ENCODE results near the gene MXRA5.

The MXRA5 gene

GRCh38 chrX:3268829-3269228, 77.6 kb downstream of the MXRA5 start:
- no peak for TF ChIP-seq TOX (CRISPR knock-in tag; IDR thresholded peaks at IDR 0.05; ENCODE audit: borderline replicate concordance)
- TF ChIP-seq ZNF70 (CRISPR knock-in tag; IDR thresholded peaks at IDR 0.05), result no peak
- no peak for TF ChIP-seq CREB5 (CRISPR knock-in tag; IDR thresholded peaks at IDR 0.05; ENCODE audit: low read depth)
- no peak for TF ChIP-seq ZC3H10 (CRISPR knock-in tag; IDR thresholded peaks at IDR 0.05)
- TF ChIP-seq GLIS3 (CRISPR knock-in tag; IDR thresholded peaks at IDR 0.05), result no peak
- TF ChIP-seq OSR1 (CRISPR knock-in tag; IDR thresholded peaks at IDR 0.05), result no peak
- no peak for TF ChIP-seq ESRRG (CRISPR knock-in tag; IDR thresholded peaks at IDR 0.05)
- TF ChIP-seq SNAI2 (CRISPR knock-in tag; IDR thresholded peaks at IDR 0.05), result no peak
- TF ChIP-seq RARB (CRISPR knock-in tag; IDR thresholded peaks at IDR 0.05), result no peak
- no peak for TF ChIP-seq CSDC2 (CRISPR knock-in tag; IDR thresholded peaks at IDR 0.05)
- TF ChIP-seq, protein P1, sequence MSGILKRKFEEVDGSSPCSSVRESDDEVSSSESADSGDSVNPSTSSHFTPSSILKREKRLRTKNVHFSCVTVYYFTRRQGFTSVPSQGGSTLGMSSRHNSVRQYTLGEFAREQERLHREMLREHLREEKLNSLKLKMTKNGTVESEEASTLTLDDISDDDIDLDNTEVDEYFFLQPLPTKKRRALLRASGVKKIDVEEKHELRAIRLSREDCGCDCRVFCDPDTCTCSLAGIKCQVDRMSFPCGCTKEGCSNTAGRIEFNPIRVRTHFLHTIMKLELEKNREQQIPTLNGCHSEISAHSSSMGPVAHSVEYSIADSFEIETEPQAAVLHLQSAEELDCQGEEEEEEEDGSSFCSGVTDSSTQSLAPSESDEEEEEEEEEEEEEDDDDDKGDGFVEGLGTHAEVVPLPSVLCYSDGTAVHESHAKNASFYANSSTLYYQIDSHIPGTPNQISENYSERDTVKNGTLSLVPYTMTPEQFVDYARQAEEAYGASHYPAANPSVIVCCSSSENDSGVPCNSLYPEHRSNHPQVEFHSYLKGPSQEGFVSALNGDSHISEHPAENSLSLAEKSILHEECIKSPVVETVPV (CRISPR knock-in tag; IDR thresholded peaks at IDR 0.05), result no peak
- no peak for TF ChIP-seq ZFP30 (CRISPR knock-in tag; IDR thresholded peaks at IDR 0.05)
- no peak for TF ChIP-seq PATZ1 (CRISPR knock-in tag; IDR thresholded peaks at IDR 0.05; ENCODE audit: borderline replicate concordance)
- TF ChIP-seq ARNTL (CRISPR knock-in tag; IDR thresholded peaks at IDR 0.05; ENCODE audit: borderline replicate concordance, low read depth), result no peak
- TF ChIP-seq, protein P2, sequence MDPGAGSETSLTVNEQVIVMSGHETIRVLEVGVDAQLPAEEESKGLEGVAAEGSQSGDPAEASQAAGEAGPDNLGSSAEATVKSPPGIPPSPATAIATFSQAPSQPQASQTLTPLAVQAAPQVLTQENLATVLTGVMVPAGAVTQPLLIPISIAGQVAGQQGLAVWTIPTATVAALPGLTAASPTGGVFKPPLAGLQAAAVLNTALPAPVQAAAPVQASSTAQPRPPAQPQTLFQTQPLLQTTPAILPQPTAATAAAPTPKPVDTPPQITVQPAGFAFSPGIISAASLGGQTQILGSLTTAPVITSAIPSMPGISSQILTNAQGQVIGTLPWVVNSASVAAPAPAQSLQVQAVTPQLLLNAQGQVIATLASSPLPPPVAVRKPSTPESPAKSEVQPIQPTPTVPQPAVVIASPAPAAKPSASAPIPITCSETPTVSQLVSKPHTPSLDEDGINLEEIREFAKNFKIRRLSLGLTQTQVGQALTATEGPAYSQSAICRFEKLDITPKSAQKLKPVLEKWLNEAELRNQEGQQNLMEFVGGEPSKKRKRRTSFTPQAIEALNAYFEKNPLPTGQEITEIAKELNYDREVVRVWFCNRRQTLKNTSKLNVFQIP (CRISPR knock-in tag; IDR thresholded peaks at IDR 0.05; ENCODE audit: borderline replicate concordance, low read depth), result no peak
- TF ChIP-seq, protein P3, sequence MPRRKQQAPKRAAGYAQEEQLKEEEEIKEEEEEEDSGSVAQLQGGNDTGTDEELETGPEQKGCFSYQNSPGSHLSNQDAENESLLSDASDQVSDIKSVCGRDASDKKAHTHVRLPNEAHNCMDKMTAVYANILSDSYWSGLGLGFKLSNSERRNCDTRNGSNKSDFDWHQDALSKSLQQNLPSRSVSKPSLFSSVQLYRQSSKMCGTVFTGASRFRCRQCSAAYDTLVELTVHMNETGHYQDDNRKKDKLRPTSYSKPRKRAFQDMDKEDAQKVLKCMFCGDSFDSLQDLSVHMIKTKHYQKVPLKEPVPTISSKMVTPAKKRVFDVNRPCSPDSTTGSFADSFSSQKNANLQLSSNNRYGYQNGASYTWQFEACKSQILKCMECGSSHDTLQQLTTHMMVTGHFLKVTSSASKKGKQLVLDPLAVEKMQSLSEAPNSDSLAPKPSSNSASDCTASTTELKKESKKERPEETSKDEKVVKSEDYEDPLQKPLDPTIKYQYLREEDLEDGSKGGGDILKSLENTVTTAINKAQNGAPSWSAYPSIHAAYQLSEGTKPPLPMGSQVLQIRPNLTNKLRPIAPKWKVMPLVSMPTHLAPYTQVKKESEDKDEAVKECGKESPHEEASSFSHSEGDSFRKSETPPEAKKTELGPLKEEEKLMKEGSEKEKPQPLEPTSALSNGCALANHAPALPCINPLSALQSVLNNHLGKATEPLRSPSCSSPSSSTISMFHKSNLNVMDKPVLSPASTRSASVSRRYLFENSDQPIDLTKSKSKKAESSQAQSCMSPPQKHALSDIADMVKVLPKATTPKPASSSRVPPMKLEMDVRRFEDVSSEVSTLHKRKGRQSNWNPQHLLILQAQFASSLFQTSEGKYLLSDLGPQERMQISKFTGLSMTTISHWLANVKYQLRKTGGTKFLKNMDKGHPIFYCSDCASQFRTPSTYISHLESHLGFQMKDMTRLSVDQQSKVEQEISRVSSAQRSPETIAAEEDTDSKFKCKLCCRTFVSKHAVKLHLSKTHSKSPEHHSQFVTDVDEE (CRISPR knock-in tag; IDR thresholded peaks at IDR 0.05), result no peak
- no peak for TF ChIP-seq PPARA (CRISPR knock-in tag; IDR thresholded peaks at IDR 0.05; ENCODE audit: borderline replicate concordance)
- no peak for TF ChIP-seq ZFP3 (CRISPR knock-in tag; IDR thresholded peaks at IDR 0.05)

GRCh38 chrX:3263681-3264126, 82.7 kb downstream of the MXRA5 start:
- ATAC-seq, result no peak
- no peak for TF ChIP-seq ARNTL (CRISPR knock-in tag; IDR thresholded peaks at IDR 0.05; ENCODE audit: borderline replicate concordance, low read depth)
- no peak for TF ChIP-seq SNAI2 (CRISPR knock-in tag; IDR thresholded peaks at IDR 0.05)
- TF ChIP-seq PATZ1 (CRISPR knock-in tag; IDR thresholded peaks at IDR 0.05; ENCODE audit: borderline replicate concordance), result no peak
- TF ChIP-seq ISL1 (CRISPR knock-in tag; IDR thresholded peaks at IDR 0.05), result no peak
- no peak for TF ChIP-seq ZNF565 (CRISPR knock-in tag; conservative IDR thresholded peaks at IDR 0.05; ENCODE audit: low read depth)
- TF ChIP-seq BACH2 (CRISPR knock-in tag; IDR thresholded peaks at IDR 0.05; ENCODE audit: borderline replicate concordance), result no peak
- TF ChIP-seq, protein P1 (CRISPR knock-in tag; IDR thresholded peaks at IDR 0.05), result no peak

More at GRCh38 chrX:3268829-3269228, 77.6 kb downstream of the MXRA5 start:
- ATAC-seq, result no peak
